ENCODE measurements around the gene DAD1. TPM values are rescaled to one million over a fixed set of nuclear protein-coding genes. Genes with fewer than 3 reads are reported as not detected.

The DAD1 gene
- total and polyA plus RNA-seq, 2 experiments from 2014 or later, result 369 to 653 TPM

DNA sequence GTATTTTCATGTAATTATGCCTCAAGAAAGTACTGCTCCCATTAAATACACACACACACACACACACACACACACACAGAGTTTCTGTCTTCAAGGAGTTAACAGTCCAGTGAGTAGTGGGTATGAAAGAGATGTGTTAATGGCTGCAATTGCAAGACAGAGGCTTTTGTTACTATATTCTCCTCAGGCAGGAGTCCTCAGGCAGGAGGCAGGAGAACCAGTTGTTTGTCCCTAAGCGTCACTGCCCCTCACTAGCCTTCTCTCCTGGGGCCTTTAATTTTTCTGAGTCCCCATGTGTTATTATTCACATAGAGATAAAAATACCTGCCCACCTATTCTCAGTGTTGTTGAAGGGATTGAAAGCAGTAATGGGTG lies 31.2 kb downstream of the DAD1 start:
- no peak overlapping the region for H2AFZ ChIP-seq
- WGBS, 2 experiments (ENCODE audit: low coverage in 1 of 2, low lambda C conversion rate in 2 of 2, missing lambda C conversion rate in 2 of 2), result 93 to 100% methylated on average over 1 of the region's 1 CpG
- no peak overlapping the region for H3K4me3 ChIP-seq
- TF ChIP-seq EZH2 (IDR thresholded peaks at IDR 0.05; ENCODE audit: insufficient read depth, poor library complexity, severe bottlenecking) (no peak), EZH2phosphoT487 (IDR thresholded peaks at IDR 0.05; ENCODE audit: insufficient read depth, low read depth) (no peak)
- no peak overlapping the region for H3K4me2 ChIP-seq (ENCODE audit: unreplicated experiment)
- peaks cover 12% of the 10 kb centered on the region for H3K4me1 ChIP-seq (ENCODE audit: insufficient read depth)
- no peak overlapping the region for H3K27ac ChIP-seq
- in situ Hi-C loops (cut with MboI), result no loop called here
- H3K9me2 ChIP-seq (ENCODE audit: insufficient read depth), result no peaks in the 10 kb centered on the region
- H3F3A ChIP-seq (ENCODE audit: insufficient read depth), result peaks cover 15% of the 10 kb centered on the region; the same call in 1 of the 2 replicates
- DNase-seq, result no peak
- no peaks in the 10 kb centered on the region; the same call in 1 of the 2 replicates for H3K79me2 ChIP-seq (ENCODE audit: insufficient read depth)
- H3K36me3 ChIP-seq (ENCODE audit: low read depth), result no peaks in the 10 kb centered on the region; the same call in 1 of the 2 replicates
- H3K9ac ChIP-seq, result peak overlapping the region; percentile 67; the same call in 1 of the 2 replicates
- H3K27me3 ChIP-seq (replicated peaks; ENCODE audit: insufficient read depth), result no peaks in the 10 kb centered on the region
- H3K9me3 ChIP-seq (ENCODE audit: low read depth), result no peaks in the 10 kb centered on the region
- H4K20me1 ChIP-seq (ENCODE audit: insufficient read depth), result no peaks in the 10 kb centered on the region

- Histone ChIP-seq H3K36me3 (ENCODE audit: low read depth) (no peaks in the 10 kb centered on the region), H3K4me3 (peak overlapping the region; percentile 67), H3K4me2 (ENCODE audit: unreplicated experiment) (peak overlapping the region; percentile 94), H3K27me3 (replicated peaks; ENCODE audit: insufficient read depth) (no peaks in the 10 kb centered on the region), H3K27ac (no peak overlapping the region), H3F3A (ENCODE audit: insufficient read depth) (peaks cover 15% of the 10 kb centered on the region; the same call in 1 of the 2 replicates), H3K4me1 (ENCODE audit: insufficient read depth) (peaks cover 12% of the 10 kb centered on the region), H3K9me2 (ENCODE audit: insufficient read depth) (no peaks in the 10 kb centered on the region), H3K9ac (peak overlapping the region; percentile 67), H3K79me2 (ENCODE audit: insufficient read depth) (no peaks in the 10 kb centered on the region), H2AFZ (peak overlapping the region; percentile 90), H4K20me1 (ENCODE audit: insufficient read depth) (no peaks in the 10 kb centered on the region), H3K9me3 (ENCODE audit: low read depth) (no peaks in the 10 kb centered on the region)
- DNase-seq, result peak; percentile 79
- TF ChIP-seq EZH2 (IDR thresholded peaks at IDR 0.05; ENCODE audit: insufficient read depth, poor library complexity, severe bottlenecking), result no peak
- TF ChIP-seq EZH2phosphoT487 (IDR thresholded peaks at IDR 0.05; ENCODE audit: insufficient read depth, low read depth), result no peak
- WGBS, 2 experiments (ENCODE audit: low coverage in 1 of 2, low lambda C conversion rate in 2 of 2, missing lambda C conversion rate in 2 of 2), result 5 to 10% methylated on average over 28 of the region's 28 CpGs
- in situ Hi-C loops (cut with MboI), result no loop called here
These were observed 31.9 kb downstream of the DAD1 start for GRCh38 chr14:22556990-22557623.

DNA sequence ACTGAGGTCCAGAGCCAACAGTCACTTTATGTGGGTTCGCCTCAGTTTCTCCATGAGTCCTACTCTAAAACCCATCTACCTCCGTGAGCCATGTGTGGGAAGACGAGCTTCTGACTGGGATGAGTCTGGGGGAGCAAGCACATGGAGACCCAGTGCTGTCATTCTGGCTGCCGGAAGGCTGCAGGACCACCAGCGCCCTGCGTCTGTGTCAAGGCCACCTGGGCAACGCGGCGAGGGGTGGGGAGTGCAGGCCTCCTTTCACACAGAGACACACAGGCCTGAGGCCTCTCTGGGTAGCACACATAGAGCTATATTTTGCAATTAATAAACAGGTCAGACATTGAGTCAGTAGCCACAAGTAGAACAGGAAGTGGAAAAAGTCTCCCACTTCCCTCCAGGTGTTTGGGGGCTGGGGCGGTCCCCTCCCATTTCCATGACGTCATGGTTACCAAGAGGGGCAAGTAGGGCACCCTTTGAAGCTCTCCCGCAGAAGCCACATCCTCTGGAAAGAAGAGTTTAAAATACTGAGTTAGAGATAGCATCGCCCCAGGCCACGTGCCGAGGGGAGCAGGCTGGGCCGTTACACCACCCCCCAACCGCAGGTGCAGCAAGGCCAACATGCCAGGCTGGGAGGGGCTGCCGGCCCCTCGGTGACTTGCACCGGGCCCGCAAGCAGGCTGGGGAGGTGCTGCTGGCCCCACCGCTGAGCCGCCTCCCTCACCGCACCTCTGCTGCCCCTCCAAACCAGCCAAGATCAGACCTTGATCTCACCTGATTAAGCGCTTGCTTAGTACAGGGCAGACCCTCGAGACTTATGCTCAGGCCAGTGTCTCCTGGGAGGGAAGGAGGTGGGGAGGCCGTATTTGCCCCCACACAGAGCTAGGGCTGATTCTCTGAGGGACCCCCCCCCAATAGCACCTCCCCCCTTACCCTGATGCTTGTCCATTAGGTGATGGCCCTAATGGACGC lies 32.7 kb downstream of the DAD1 start:
- in situ Hi-C loops (cut with MboI), result no loop called here
- DNase-seq, result peak; percentile 61

DNA sequence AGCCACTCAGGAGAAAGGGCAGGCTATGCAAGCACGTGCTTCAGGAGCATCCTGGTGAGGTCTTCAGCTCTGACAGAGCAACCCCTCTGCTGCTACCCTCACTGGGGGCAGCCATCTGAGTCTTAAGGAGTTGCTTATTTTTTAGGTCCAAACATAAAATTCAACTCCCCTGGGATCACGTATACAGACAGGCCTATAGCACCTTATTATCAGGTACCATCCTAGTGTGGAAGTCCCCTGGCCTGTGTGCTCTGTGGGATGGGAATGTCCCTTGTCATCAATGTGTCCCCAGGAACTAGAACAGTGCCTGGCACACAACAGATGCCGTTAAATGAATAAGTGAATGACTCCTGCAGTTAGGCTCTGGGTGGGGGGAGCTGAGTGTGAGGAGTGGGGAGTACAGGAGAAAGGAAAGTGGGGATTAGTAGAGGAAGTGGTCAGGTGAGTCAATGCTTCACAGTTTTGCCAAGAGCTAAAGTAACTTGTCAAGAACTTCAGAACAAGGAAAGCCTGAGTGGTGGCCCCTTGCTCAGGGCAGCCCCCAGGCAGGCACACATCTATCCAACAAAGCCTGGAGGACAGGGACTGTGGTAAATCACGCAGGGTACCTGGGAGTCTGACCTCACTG lies 33.5 kb downstream of the DAD1 start:
- Histone ChIP-seq H3K9ac (0 out of 2 replicates have a peak overlapping the region, but pooled peaks have one; percentile 28), H3K9me3 (ENCODE audit: low read depth) (no peaks in the 10 kb centered on the region), H3K4me2 (ENCODE audit: unreplicated experiment) (no peak overlapping the region), H3K27me3 (replicated peaks; ENCODE audit: insufficient read depth) (no peaks in the 10 kb centered on the region), H3K9me2 (ENCODE audit: insufficient read depth) (no peaks in the 10 kb centered on the region), H3K4me1 (ENCODE audit: insufficient read depth) (peaks cover 12% of the 10 kb centered on the region), H3K4me3 (no peak overlapping the region), H3F3A (ENCODE audit: insufficient read depth) (peaks cover 13% of the 10 kb centered on the region; the same call in 1 of the 2 replicates), H4K20me1 (ENCODE audit: insufficient read depth) (no peaks in the 10 kb centered on the region), H2AFZ (no peak overlapping the region), H3K27ac (no peak overlapping the region), H3K79me2 (ENCODE audit: insufficient read depth) (no peaks in the 10 kb centered on the region), H3K36me3 (ENCODE audit: low read depth) (no peaks in the 10 kb centered on the region)
- in situ Hi-C loops (cut with MboI), result no loop called here
- WGBS, 2 experiments (ENCODE audit: low coverage in 1 of 2, low lambda C conversion rate in 2 of 2, missing lambda C conversion rate in 2 of 2), result 85 to 88% methylated on average over 4 of the region's 4 CpGs
- DNase-seq, result peak; percentile 19
- no peak for TF ChIP-seq EZH2phosphoT487 (IDR thresholded peaks at IDR 0.05; ENCODE audit: insufficient read depth, low read depth)
- no peak for TF ChIP-seq EZH2 (IDR thresholded peaks at IDR 0.05; ENCODE audit: insufficient read depth, poor library complexity, severe bottlenecking)

More for the DNA sequence above, 32.7 kb downstream of the DAD1 start:
- peak overlapping the region; percentile 94 for H3K4me2 ChIP-seq (ENCODE audit: unreplicated experiment)
- no peaks in the 10 kb centered on the region for H3K79me2 ChIP-seq (ENCODE audit: insufficient read depth)
- peaks cover 12% of the 10 kb centered on the region for H3K4me1 ChIP-seq (ENCODE audit: insufficient read depth)
- peak overlapping the region; percentile 90 for H2AFZ ChIP-seq
- H3K4me3 ChIP-seq, result peak overlapping the region; percentile 67; the same call in 1 of the 2 replicates
- 58 to 64% methylated on average over 25 to 27 of the region's 28 CpGs for WGBS, 2 experiments (ENCODE audit: low coverage in 1 of 2, low lambda C conversion rate in 2 of 2, missing lambda C conversion rate in 2 of 2)
- no peaks in the 10 kb centered on the region for H3K9me2 ChIP-seq (ENCODE audit: insufficient read depth)
- H4K20me1 ChIP-seq (ENCODE audit: insufficient read depth), result no peaks in the 10 kb centered on the region
- H3K9ac ChIP-seq, result peak overlapping the region; percentile 67
- peaks cover 15% of the 10 kb centered on the region; the same call in 1 of the 2 replicates for H3F3A ChIP-seq (ENCODE audit: insufficient read depth)
- no peaks in the 10 kb centered on the region for H3K9me3 ChIP-seq (ENCODE audit: low read depth)
- H3K36me3 ChIP-seq (ENCODE audit: low read depth), result no peaks in the 10 kb centered on the region
- TF ChIP-seq EZH2 (IDR thresholded peaks at IDR 0.05; ENCODE audit: insufficient read depth, poor library complexity, severe bottlenecking), result no peak
- no peak for TF ChIP-seq EZH2phosphoT487 (IDR thresholded peaks at IDR 0.05; ENCODE audit: insufficient read depth, low read depth)
- no peak overlapping the region for H3K27ac ChIP-seq
- H3K27me3 ChIP-seq (replicated peaks; ENCODE audit: insufficient read depth), result no peaks in the 10 kb centered on the region

Measured in GM23248 (cell line).